GM18951 (cell line): Measurements from ENCODE around the gene GPR63.

Experiments
- POLR2A ChIP-seq: IDR thresholded peaks from 4 replicates; pipeline ENCODE4 v1.6.1; 2011; ENCODE audit warnings: mild to moderate bottlenecking; ENCODE audit not compliant: insufficient read length, insufficient read depth; ENCODE audit errors: extremely low read depth
- in situ Hi-C: fragments of 300-500 bp; cut with MboI; formaldehyde crosslinking; loops from one replicate; pipeline ENCODE4 v1.12.0; 2022; ENCODE audit warnings: low sequenced_read_pairs, mixed read lengths, inconsistent platforms; ENCODE audit not compliant: unreplicated experiment

GPR63 gene

GRCh38 chr6:96811670-96812069, 25.6 kb downstream of the GPR63 start:
- no peak for TF ChIP-seq POLR2A
- in situ Hi-C loops = no loop called here

- in situ Hi-C loops = no loop called here
- TF ChIP-seq POLR2A = no peak
Measured at GRCh38 chr6:96811136-96811535, 26.1 kb downstream of the GPR63 start.

GRCh38 chr6:96809119-96809518, 28.2 kb downstream of the GPR63 start:
- TF ChIP-seq POLR2A = no peak
- in situ Hi-C loops = no loop called here

GRCh38 chr6:96803106-96803481, 34.2 kb downstream of the GPR63 start:
- no peak for TF ChIP-seq POLR2A
- in situ Hi-C loops = no loop called here

- in situ Hi-C loops = no loop called here
- TF ChIP-seq POLR2A = no peak
Measured at GRCh38 chr6:96795481-96795880, 41.8 kb downstream of the GPR63 start.

- in situ Hi-C loops = no loop called here
- TF ChIP-seq POLR2A = no peak
Measured at GRCh38 chr6:96794980-96795379, 42.3 kb downstream of the GPR63 start.

- no peak for TF ChIP-seq POLR2A
- in situ Hi-C loops = no loop called here
Measured at GRCh38 chr6:96792561-96793190, 44.6 kb downstream of the GPR63 start.

- TF ChIP-seq POLR2A = no peak
- in situ Hi-C loops = no loop called here
Measured at GRCh38 chr6:96789871-96790270, 47.4 kb downstream of the GPR63 start.

- in situ Hi-C loops = no loop called here
- no peak for TF ChIP-seq POLR2A
Measured at GRCh38 chr6:96787846-96788580, 49.3 kb downstream of the GPR63 start.

GRCh38 chr6:96786336-96786735, 50.9 kb downstream of the GPR63 start:
- in situ Hi-C loops = no loop called here
- no peak for TF ChIP-seq POLR2A

- no peak for TF ChIP-seq POLR2A
- in situ Hi-C loops = no loop called here
Measured at GRCh38 chr6:96784650-96785049, 52.6 kb downstream of the GPR63 start.

- in situ Hi-C loops = no loop called here
- no peak for TF ChIP-seq POLR2A
Measured at GRCh38 chr6:96783307-96783706, 54.0 kb downstream of the GPR63 start.

- TF ChIP-seq POLR2A = no peak
- in situ Hi-C loops = no loop called here
Measured at GRCh38 chr6:96781557-96781956, 55.7 kb downstream of the GPR63 start.

GRCh38 chr6:96777113-96777512, 60.2 kb downstream of the GPR63 start:
- no peak for TF ChIP-seq POLR2A
- in situ Hi-C loops = no loop called here
